SK-N-SH (cell line): ENCODE results near the gene MLANA. TPM values are rescaled to one million over a fixed set of nuclear protein-coding genes. Genes with fewer than 3 reads are reported as not detected.

Experiments
- CTCF ChIA-PET: fragments of 300-600, 350-600 bp; formaldehyde crosslinking; extraction: SDS; loops from one replicate; lab custom pipeline; 2021; lab: Yijun Ruan, JAX
- POLR2A ChIA-PET: fragments of 350-600 bp; sonication (Branson Sonifier 250); formaldehyde crosslinking; extraction: SDS; loops from one replicate; lab custom pipeline; 2020; ENCODE audit warnings: antibody characterized with exemption, inconsistent platforms; lab: Yijun Ruan, JAX
- DNase-seq: peaks from one replicate; pipeline ENCODE4 v3.0.0; 2012
- H2AFZ ChIP-seq: fragments of 200-600 bp; sonication (generic); 2 replicates; pipeline ENCODE4 v1.8.1; 2016; ENCODE audit warnings: antibody characterized with exemption, mild to moderate bottlenecking, low read depth
- H3F3A ChIP-seq: fragments of 200-600 bp; sonication (generic); replicated peaks from 2 replicates; pipeline ENCODE3; 2016; ENCODE audit warnings: antibody characterized with exemption, mild to moderate bottlenecking; ENCODE audit not compliant: insufficient read depth
- H3K27ac ChIP-seq, 2 experiments: fragments of 200-500 bp in 1 of 2; fragments of 200-600 bp in 1 of 2; sonication (Bioruptor generic) in 1 of 2; sonication (generic), shearing (Covaris generic) in 1 of 2; 2 replicates each; pipeline versions ENCODE4 v1.5.1 to v1.6.1; 2014 to 2016; ENCODE audit warnings: low read depth in 2 of 2, inconsistent platforms in 1 of 2, low read length in 1 of 2, mild to moderate bottlenecking in 1 of 2, mixed read lengths in 1 of 2
- H3K27me3 ChIP-seq: fragments of 200-600 bp; sonication (generic), shearing (Covaris generic); 2 replicates; pipeline ENCODE4 v1.6.1; 2016; ENCODE audit warnings: mixed run types; ENCODE audit not compliant: insufficient read depth
- H3K36me3 ChIP-seq, 2 experiments: fragments of 200-500 bp in 1 of 2; fragments of 200-600 bp in 1 of 2; sonication (Bioruptor generic) in 1 of 2; sonication (generic) in 1 of 2; replicated peaks in 1 of 2; 2 replicates each; pipeline versions ENCODE3 to v1.5.1; 2014 to 2016; ENCODE audit warnings: low read length in 1 of 2, mild to moderate bottlenecking in 1 of 2; ENCODE audit not compliant: insufficient read depth in 2 of 2, control insufficient read depth in 1 of 2
- H3K4me1 ChIP-seq, 2 experiments: fragments of 200-500 bp in 1 of 2; fragments of 200-600 bp in 1 of 2; sonication (Bioruptor generic) in 1 of 2; sonication (generic), shearing (Covaris generic) in 1 of 2; 2 replicates each; pipeline versions ENCODE4 v1.5.1 to v1.6.1; 2014 to 2016; ENCODE audit warnings: low read depth in 1 of 2, low read length in 1 of 2, mixed run types in 1 of 2; ENCODE audit not compliant: insufficient read depth in 2 of 2, control insufficient read depth in 1 of 2
- H3K4me2 ChIP-seq: fragments of 200-600 bp; sonication (generic), shearing (Covaris generic); 2 replicates; pipeline ENCODE4 v1.6.1; 2017; ENCODE audit warnings: mixed run types
- H3K4me3 ChIP-seq, 2 experiments: fragments of 200-500 bp in 1 of 2; fragments of 200-600 bp in 1 of 2; sonication (Bioruptor generic) in 1 of 2; sonication (generic), shearing (Covaris generic) in 1 of 2; 2 replicates each; pipeline versions ENCODE4 v1.5.1 to v1.8.1; 2014 to 2016; ENCODE audit warnings: low read depth in 2 of 2, inconsistent platforms in 1 of 2, low read length in 1 of 2, mild to moderate bottlenecking in 1 of 2, mixed read lengths in 1 of 2, moderate library complexity in 1 of 2
- H3K79me2 ChIP-seq: fragments of 200-600 bp; sonication (generic); 2 replicates; pipeline ENCODE4 v1.8.1; 2017; ENCODE audit warnings: mild to moderate bottlenecking; ENCODE audit not compliant: insufficient read depth
- H3K9ac ChIP-seq: fragments of 200-600 bp; sonication (generic); 2 replicates; pipeline ENCODE4 v1.6.1; 2017; ENCODE audit warnings: mixed run types
- H3K9me2 ChIP-seq: fragments of 200-600 bp; sonication (generic); 2 replicates; pipeline ENCODE4 v1.6.1; 2017; ENCODE audit warnings: mixed run types
- H3K9me3 ChIP-seq: fragments of 200-600 bp; sonication (generic); 2 replicates; pipeline ENCODE4 v1.6.1; 2017; ENCODE audit warnings: mixed run types, mild to moderate bottlenecking, moderate library complexity
- H4K20me1 ChIP-seq: fragments of 200-600 bp; sonication (generic); 2 replicates; pipeline ENCODE4 v1.6.1; 2017; ENCODE audit warnings: mild to moderate bottlenecking, mixed run types; ENCODE audit not compliant: insufficient read depth
- CHD2 ChIP-seq: fragments of 150-350 bp; IDR thresholded peaks from 2 replicates; pipeline ENCODE4 v1.6.1; 2018; ENCODE audit warnings: low read length; ENCODE audit not compliant: partially characterized antibody
- ELF1 ChIP-seq: IDR thresholded peaks from 2 replicates; pipeline ENCODE4 v1.4.0; 2012
- FOSL2 ChIP-seq: IDR thresholded peaks from 2 replicates; pipeline ENCODE4 v1.4.0; 2012; ENCODE audit warnings: low read depth, mild to moderate bottlenecking, moderate library complexity, borderline replicate concordance
- FOXJ3 ChIP-seq: sonication (generic); formaldehyde crosslinking; IDR thresholded peaks from 2 replicates; pipeline ENCODE4 v1.5.1; 2020; ENCODE audit warnings: mild to moderate bottlenecking, missing genetic modification reagents
- FOXM1 ChIP-seq: IDR thresholded peaks from 2 replicates; pipeline ENCODE4 v1.4.0; 2012; ENCODE audit warnings: low read depth, mild to moderate bottlenecking
- GABPA ChIP-seq: IDR thresholded peaks from 2 replicates; pipeline ENCODE4 v1.4.0; 2012; ENCODE audit warnings: low read depth, mild to moderate bottlenecking
- MAX ChIP-seq: IDR thresholded peaks from 2 replicates; pipeline ENCODE4 v1.4.0; 2012; ENCODE audit warnings: low read depth
- MEF2A ChIP-seq: IDR thresholded peaks from 2 replicates; pipeline ENCODE4 v1.4.0; 2012; ENCODE audit warnings: low read depth, borderline replicate concordance
- NFIC ChIP-seq: IDR thresholded peaks from 2 replicates; pipeline ENCODE4 v1.4.0; 2012; ENCODE audit warnings: borderline replicate concordance
- POLR2AphosphoS5 ChIP-seq: IDR thresholded peaks from 2 replicates; pipeline ENCODE4 v1.6.1; 2012; ENCODE audit warnings: low read depth, low read length
- RAD21 ChIP-seq: IDR thresholded peaks from 2 replicates; pipeline ENCODE4 v1.6.1; 2012; ENCODE audit warnings: mild to moderate bottlenecking, low read length
- RCOR1 ChIP-seq: fragments of 150-350 bp; IDR thresholded peaks from 2 replicates; pipeline ENCODE4 v1.6.1; 2017; ENCODE audit warnings: antibody characterized with exemption, low read length
- RFX5 ChIP-seq: IDR thresholded peaks from 2 replicates; pipeline ENCODE4 v1.6.1; 2012; ENCODE audit warnings: mild to moderate bottlenecking, improper control_type of control experiment, low read length
- RXRA ChIP-seq: IDR thresholded peaks from 2 replicates; pipeline ENCODE4 v1.4.0; 2012; ENCODE audit warnings: low read depth, mild to moderate bottlenecking, borderline replicate concordance
- SMC3 ChIP-seq: IDR thresholded peaks from 2 replicates; pipeline ENCODE4 v1.6.1; 2012; ENCODE audit warnings: low read depth, low read length, improper control_type of control experiment
- TEAD4 ChIP-seq: IDR thresholded peaks from 2 replicates; pipeline ENCODE4 v1.4.0; 2012; ENCODE audit warnings: mild to moderate bottlenecking, borderline replicate concordance; ENCODE audit not compliant: insufficient read depth
- YY1 ChIP-seq: IDR thresholded peaks from 2 replicates; pipeline ENCODE4 v1.4.0; 2012; ENCODE audit warnings: low read depth, mild to moderate bottlenecking
- WGBS: methylation state at CpG from one replicate; pipeline ENCODE4 v1.1.6; 2017; ENCODE audit warnings: low lambda C conversion rate; 5-methylcytosine and 5-hydroxymethylcytosine counted together
- polyA plus RNA-seq, 3 experiments: library from polyadenylated mRNA; depleted of rRNA; stranded (reverse); fragments of >200 nt; gene quantifications; 2 replicates each; pipeline ENCODE4 v1.2.3, GENCODE V29; 2012
- TF ChIP-seq, protein P1 (sequence below): fragments of 150-350 bp; IDR thresholded peaks from 2 replicates; pipeline ENCODE4 v1.6.1; 2016; ENCODE audit warnings: mild to moderate bottlenecking, low read depth, low read length
- TF ChIP-seq, protein P2 (sequence below): fragments of 200-600 bp; sonication (generic); IDR thresholded peaks from 2 replicates; pipeline ENCODE4 v1.6.1; 2017; ENCODE audit warnings: antibody characterized with exemption, mild to moderate bottlenecking, moderate library complexity
- TF ChIP-seq, protein P3 (sequence below): fragments of 150-350 bp; IDR thresholded peaks from 2 replicates; pipeline ENCODE4 v1.6.1; 2017; ENCODE audit warnings: antibody characterized with exemption, low read length, low read depth, borderline replicate concordance
- TF ChIP-seq, protein P4 (sequence below): IDR thresholded peaks from 2 replicates; pipeline ENCODE4 v1.4.0; 2012; ENCODE audit warnings: low read depth, borderline replicate concordance

MLANA gene
- polyA plus RNA-seq, 1 of the 3 experiments (the other 2 are of a cell fraction), result not detected

DNA sequence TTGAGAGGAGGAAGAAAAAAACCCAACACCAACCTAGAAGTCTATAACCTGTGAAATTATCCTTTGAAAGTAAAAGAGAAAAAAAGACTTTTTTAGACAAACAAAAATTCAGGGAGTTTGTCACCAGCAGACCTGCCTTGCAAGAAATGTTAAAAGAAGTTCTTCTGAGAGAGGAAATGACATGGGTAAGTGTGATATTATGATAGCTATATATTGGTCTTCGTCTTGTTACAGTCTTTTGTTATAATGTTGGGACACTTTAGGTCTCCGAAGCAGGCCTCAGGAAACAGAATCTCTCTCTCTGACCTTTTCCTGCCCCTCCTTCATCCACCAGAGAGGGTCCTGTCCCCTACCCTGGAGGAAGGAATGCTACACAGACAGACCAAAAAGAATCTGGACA, 16.6 kb upstream of the MLANA start:
- Histone ChIP-seq H3K9ac (no peak overlapping the region), H3K4me2 (no peak overlapping the region), H3K4me3 (no peak overlapping the region), H3K27ac (no peak overlapping the region), H3K36me3 (no peaks in the 10 kb centered on the region), H3K27me3 (no peaks in the 10 kb centered on the region), H3K9me3 (no peaks in the 10 kb centered on the region), H3F3A (peaks cover 5% of the 10 kb centered on the region), H3K4me1 (no peaks in the 10 kb centered on the region), H3K9me2 (no peaks in the 10 kb centered on the region), H4K20me1 (no peaks in the 10 kb centered on the region), H3K79me2 (no peaks in the 10 kb centered on the region), H2AFZ (no peak overlapping the region)
- no peak for TF ChIP-seq CHD2
- TF ChIP-seq, protein P1, sequence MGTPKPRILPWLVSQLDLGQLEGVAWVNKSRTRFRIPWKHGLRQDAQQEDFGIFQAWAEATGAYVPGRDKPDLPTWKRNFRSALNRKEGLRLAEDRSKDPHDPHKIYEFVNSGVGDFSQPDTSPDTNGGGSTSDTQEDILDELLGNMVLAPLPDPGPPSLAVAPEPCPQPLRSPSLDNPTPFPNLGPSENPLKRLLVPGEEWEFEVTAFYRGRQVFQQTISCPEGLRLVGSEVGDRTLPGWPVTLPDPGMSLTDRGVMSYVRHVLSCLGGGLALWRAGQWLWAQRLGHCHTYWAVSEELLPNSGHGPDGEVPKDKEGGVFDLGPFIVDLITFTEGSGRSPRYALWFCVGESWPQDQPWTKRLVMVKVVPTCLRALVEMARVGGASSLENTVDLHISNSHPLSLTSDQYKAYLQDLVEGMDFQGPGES, result no peak
- no peak for DNase-seq
- CTCF ChIA-PET, result interaction anchor here (0.7 to 2.0 kb wide), 2 partner anchors 10 to 12 kb away, joined by 3 to 11 read pairs; no protein-coding TSS in a partner anchor
- WGBS, result 92% methylated on average over 2 of the region's 2 CpGs
- POLR2A ChIA-PET, result no interaction called here

DNA sequence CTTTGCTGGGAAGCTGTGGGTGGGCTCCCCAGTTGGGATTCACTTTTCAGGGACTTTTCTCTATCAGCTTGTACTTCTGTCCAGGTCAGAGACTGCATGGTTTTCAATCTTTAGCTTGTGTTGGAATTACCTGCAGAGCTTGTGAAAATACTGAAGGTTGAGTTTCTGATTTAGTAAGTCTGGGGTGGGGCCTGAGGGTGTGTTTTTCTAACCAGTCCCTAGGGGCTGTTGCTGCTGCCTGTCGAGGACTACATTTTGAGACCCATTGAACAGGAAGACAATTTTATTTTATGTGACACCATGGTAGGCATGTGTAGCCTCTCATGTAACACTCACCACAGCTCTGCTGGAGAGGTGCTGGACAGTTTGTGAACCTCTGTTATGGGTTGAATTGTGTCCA, 14.7 kb upstream of the MLANA start:
- H3K9ac ChIP-seq, result no peak overlapping the region
- WGBS, result 78% methylated on average over 1 of the region's 1 CpG
- no peaks in the 10 kb centered on the region for H3K9me2 ChIP-seq
- TF ChIP-seq MEF2A, result no peak
- no peak for TF ChIP-seq GABPA
- TF ChIP-seq RFX5, result no peak
- no peak for TF ChIP-seq RAD21
- TF ChIP-seq YY1, result no peak
- TF ChIP-seq, protein P2, sequence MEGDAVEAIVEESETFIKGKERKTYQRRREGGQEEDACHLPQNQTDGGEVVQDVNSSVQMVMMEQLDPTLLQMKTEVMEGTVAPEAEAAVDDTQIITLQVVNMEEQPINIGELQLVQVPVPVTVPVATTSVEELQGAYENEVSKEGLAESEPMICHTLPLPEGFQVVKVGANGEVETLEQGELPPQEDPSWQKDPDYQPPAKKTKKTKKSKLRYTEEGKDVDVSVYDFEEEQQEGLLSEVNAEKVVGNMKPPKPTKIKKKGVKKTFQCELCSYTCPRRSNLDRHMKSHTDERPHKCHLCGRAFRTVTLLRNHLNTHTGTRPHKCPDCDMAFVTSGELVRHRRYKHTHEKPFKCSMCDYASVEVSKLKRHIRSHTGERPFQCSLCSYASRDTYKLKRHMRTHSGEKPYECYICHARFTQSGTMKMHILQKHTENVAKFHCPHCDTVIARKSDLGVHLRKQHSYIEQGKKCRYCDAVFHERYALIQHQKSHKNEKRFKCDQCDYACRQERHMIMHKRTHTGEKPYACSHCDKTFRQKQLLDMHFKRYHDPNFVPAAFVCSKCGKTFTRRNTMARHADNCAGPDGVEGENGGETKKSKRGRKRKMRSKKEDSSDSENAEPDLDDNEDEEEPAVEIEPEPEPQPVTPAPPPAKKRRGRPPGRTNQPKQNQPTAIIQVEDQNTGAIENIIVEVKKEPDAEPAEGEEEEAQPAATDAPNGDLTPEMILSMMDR, result no peak
- TF ChIP-seq ELF1, result no peak
- TF ChIP-seq RXRA, result no peak
- no peak for TF ChIP-seq RCOR1
- no peak for TF ChIP-seq FOXM1
- TF ChIP-seq TEAD4, result no peak
- no peak for TF ChIP-seq MAX
- TF ChIP-seq, protein P3, sequence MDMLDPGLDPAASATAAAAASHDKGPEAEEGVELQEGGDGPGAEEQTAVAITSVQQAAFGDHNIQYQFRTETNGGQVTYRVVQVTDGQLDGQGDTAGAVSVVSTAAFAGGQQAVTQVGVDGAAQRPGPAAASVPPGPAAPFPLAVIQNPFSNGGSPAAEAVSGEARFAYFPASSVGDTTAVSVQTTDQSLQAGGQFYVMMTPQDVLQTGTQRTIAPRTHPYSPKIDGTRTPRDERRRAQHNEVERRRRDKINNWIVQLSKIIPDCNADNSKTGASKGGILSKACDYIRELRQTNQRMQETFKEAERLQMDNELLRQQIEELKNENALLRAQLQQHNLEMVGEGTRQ, result no peak
- TF ChIP-seq NFIC, result no peak
- TF ChIP-seq, protein P4, sequence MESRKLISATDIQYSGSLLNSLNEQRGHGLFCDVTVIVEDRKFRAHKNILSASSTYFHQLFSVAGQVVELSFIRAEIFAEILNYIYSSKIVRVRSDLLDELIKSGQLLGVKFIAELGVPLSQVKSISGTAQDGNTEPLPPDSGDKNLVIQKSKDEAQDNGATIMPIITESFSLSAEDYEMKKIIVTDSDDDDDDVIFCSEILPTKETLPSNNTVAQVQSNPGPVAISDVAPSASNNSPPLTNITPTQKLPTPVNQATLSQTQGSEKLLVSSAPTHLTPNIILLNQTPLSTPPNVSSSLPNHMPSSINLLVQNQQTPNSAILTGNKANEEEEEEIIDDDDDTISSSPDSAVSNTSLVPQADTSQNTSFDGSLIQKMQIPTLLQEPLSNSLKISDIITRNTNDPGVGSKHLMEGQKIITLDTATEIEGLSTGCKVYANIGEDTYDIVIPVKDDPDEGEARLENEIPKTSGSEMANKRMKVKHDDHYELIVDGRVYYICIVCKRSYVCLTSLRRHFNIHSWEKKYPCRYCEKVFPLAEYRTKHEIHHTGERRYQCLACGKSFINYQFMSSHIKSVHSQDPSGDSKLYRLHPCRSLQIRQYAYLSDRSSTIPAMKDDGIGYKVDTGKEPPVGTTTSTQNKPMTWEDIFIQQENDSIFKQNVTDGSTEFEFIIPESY, result no peak
- TF ChIP-seq FOSL2, result no peak
- no peak for TF ChIP-seq SMC3
- no peak for TF ChIP-seq CHD2
- TF ChIP-seq FOXJ3 (CRISPR knock-in tag), result no peak
- no peak for TF ChIP-seq POLR2AphosphoS5
- H3K4me3 ChIP-seq, result no peak overlapping the region
- no peaks in the 10 kb centered on the region for H3K27me3 ChIP-seq
- H3K4me1 ChIP-seq, result peaks cover 0 to 3% of the 10 kb centered on the region in 2 experiments; a peak in 2 of 4 replicates
- DNase-seq, result no peak
- no peaks in the 10 kb centered on the region for H4K20me1 ChIP-seq
- peaks cover 16% of the 10 kb centered on the region for H3F3A ChIP-seq
- no peaks in the 10 kb centered on the region for H3K9me3 ChIP-seq
- H2AFZ ChIP-seq, result no peak overlapping the region
- H3K36me3 ChIP-seq, result no peaks in the 10 kb centered on the region
- H3K4me2 ChIP-seq, result no peak overlapping the region
- POLR2A ChIA-PET, result no interaction called here
- no peak overlapping the region for H3K27ac ChIP-seq
- CTCF ChIA-PET, result interaction anchor here (1.0 kb wide), 1 partner anchor 178 kb away, joined by 3 read pairs; no protein-coding TSS in a partner anchor
- H3K79me2 ChIP-seq, result no peaks in the 10 kb centered on the region
